ENCODE data around the gene PCDHB10.

PCDHB10 gene

GRCh38 chr5:141241496-141241895 lies 49.3 kb downstream of the PCDHB10 start:
- Mint-ChIP-seq H3K27me3 (peaks cover 19% of the 10 kb centered on the region), H3K4me3 (no peak overlapping the region), H3K9me3 (peaks cover 31% of the 10 kb centered on the region), H3K36me3 (peaks cover 5% of the 10 kb centered on the region), H3K4me1 (no peaks in the 10 kb centered on the region), H3K27ac (no peak overlapping the region)
- CTCF ChIA-PET, result no interaction called here
- no peak for DNase-seq
